ENCODE results near the gene GIMAP4.

GRCh38 chr7:150586785-150587152 lies 19.6 kb downstream of the GIMAP4 start:
- TF ChIP-seq CTCF (conservative IDR thresholded peaks at IDR 0.05; ENCODE audit: low read length) (no peak), EZH2phosphoT487 (IDR thresholded peaks at IDR 0.05; ENCODE audit: borderline replicate concordance, low read depth, low read length) (no peak)
